ENCODE data around the gene RAMP2. TPM values are rescaled to one million over a fixed set of nuclear protein-coding genes. Genes with fewer than 3 reads are reported as not detected.

RAMP2 gene
- total RNA-seq, 1 experiment from 2014 or later: not detected

GRCh38 chr17:42797067-42798007 is 36.3 kb downstream of the RAMP2 start:
- H2AFZ ChIP-seq (ENCODE audit: low read length): 0 out of 2 replicates have a peak overlapping the region, but pooled peaks have one; percentile 78
- H3K4me1 ChIP-seq (ENCODE audit: insufficient read depth, low read length): peaks cover 15% of the 10 kb centered on the region
- peak overlapping the region; percentile 15 for H3K27ac ChIP-seq (ENCODE audit: low read length)
- no peaks in the 10 kb centered on the region for H4K20me1 ChIP-seq (ENCODE audit: low read length)
- CTCF ChIA-PET: no interaction called here
- H3K4me2 ChIP-seq (ENCODE audit: low read length): peak overlapping the region; percentile 96
- TSS peak; percentile 12 for BruUV-seq (replicated peaks)
- POLR2A ChIA-PET (ENCODE audit: unreplicated experiment): interaction anchor here (0.6 kb wide), 3 partner anchors 17 to 867 kb away, joined by 3 to 4 read pairs (median 3); partner anchors contain the start of genes ODAD4 and WNK4
- H3K9ac ChIP-seq (ENCODE audit: low read length): peak overlapping the region; percentile 91
- no peaks in the 10 kb centered on the region for H3K36me3 ChIP-seq (ENCODE audit: low read depth, low read length)
- no peaks in the 10 kb centered on the region for H3K9me2 ChIP-seq (replicated peaks; ENCODE audit: low read length)
- peaks cover 11% of the 10 kb centered on the region; the same call in 1 of the 2 replicates for H3K79me2 ChIP-seq (ENCODE audit: low read length)
- H3K4me3 ChIP-seq (ENCODE audit: low read length): peak overlapping the region; percentile 99
- no peaks in the 10 kb centered on the region for H3K9me3 ChIP-seq (ENCODE audit: low read length)
- H3F3A ChIP-seq (ENCODE audit: low read length, unreplicated experiment): no peaks in the 10 kb centered on the region
- no peaks in the 10 kb centered on the region for H3K27me3 ChIP-seq (ENCODE audit: low read length)
- intact Hi-C loops (cut with micrococcal nuclease): no loop called here
- peak; percentile 19 for DNase-seq
- peak; percentile 17 for ATAC-seq
- no peak for TF ChIP-seq CTCF (conservative IDR thresholded peaks at IDR 0.05; ENCODE audit: low read depth, low read length)
- no peak for TF ChIP-seq EZH2 (IDR thresholded peaks at IDR 0.05; ENCODE audit: low read length, unreplicated experiment)
- no peak for TF ChIP-seq EZH2phosphoT487 (IDR thresholded peaks at IDR 0.05; ENCODE audit: borderline replicate concordance, low read length)

- H3K9me3 ChIP-seq (ENCODE audit: low read length): no peaks in the 10 kb centered on the region
- no peaks in the 10 kb centered on the region for H3K36me3 ChIP-seq (ENCODE audit: low read depth, low read length)
- H3K27ac ChIP-seq (ENCODE audit: low read length): peak overlapping the region; percentile 41
- no peaks in the 10 kb centered on the region for H4K20me1 ChIP-seq (ENCODE audit: low read length)
- DNase-seq: no peak
- ChIA-PET POLR2A (ENCODE audit: unreplicated experiment) (interaction anchor here (0.6 kb wide), 3 partner anchors 17 to 867 kb away, joined by 3 to 4 read pairs (median 3); partner anchors contain the start of genes ODAD4 and WNK4), CTCF (no interaction called here)
- no peaks in the 10 kb centered on the region for H3F3A ChIP-seq (ENCODE audit: low read length, unreplicated experiment)
- peak overlapping the region; percentile 99 for H3K4me3 ChIP-seq (ENCODE audit: low read length)
- H3K27me3 ChIP-seq (ENCODE audit: low read length): no peaks in the 10 kb centered on the region
- TSS peak; percentile 80 for BruUV-seq (replicated peaks)
- peak overlapping the region; percentile 96 for H3K4me2 ChIP-seq (ENCODE audit: low read length)
- H3K4me1 ChIP-seq (ENCODE audit: insufficient read depth, low read length): peaks cover 22% of the 10 kb centered on the region
- intact Hi-C loops (cut with micrococcal nuclease): no loop called here
- peak overlapping the region; percentile 78 for H2AFZ ChIP-seq (ENCODE audit: low read length)
- peak overlapping the region; percentile 91 for H3K9ac ChIP-seq (ENCODE audit: low read length)
- peaks cover 11% of the 10 kb centered on the region; the same call in 1 of the 2 replicates for H3K79me2 ChIP-seq (ENCODE audit: low read length)
- no peaks in the 10 kb centered on the region for H3K9me2 ChIP-seq (replicated peaks; ENCODE audit: low read length)
- TF ChIP-seq EZH2phosphoT487 (IDR thresholded peaks at IDR 0.05; ENCODE audit: borderline replicate concordance, low read length) (no peak), EZH2 (IDR thresholded peaks at IDR 0.05; ENCODE audit: low read length, unreplicated experiment) (no peak), CTCF (conservative IDR thresholded peaks at IDR 0.05; ENCODE audit: low read depth, low read length) (no peak)
- ATAC-seq: peak; percentile 11; the same call in 1 of the 2 replicates
These were observed 37.0 kb downstream of the RAMP2 start for GRCh38 chr17:42798011-42798382.

All from PC-3 (cell line).